HG03097 (cell line): ENCODE results near the gene SPRR2A.
"Not testable (repeated sequence)": the region's sequence is repeated elsewhere in the genome, so short reads cannot be mapped to it uniquely, and the experiment has no call there.

Experiments used
- ATAC-seq: cut with Tn5 transposase; IDR thresholded peaks from one replicate; pipeline ENCODE4 v1.9.1; 2021; ENCODE audit not compliant: unreplicated experiment, low FRiP score

The SPRR2A gene

DNA sequence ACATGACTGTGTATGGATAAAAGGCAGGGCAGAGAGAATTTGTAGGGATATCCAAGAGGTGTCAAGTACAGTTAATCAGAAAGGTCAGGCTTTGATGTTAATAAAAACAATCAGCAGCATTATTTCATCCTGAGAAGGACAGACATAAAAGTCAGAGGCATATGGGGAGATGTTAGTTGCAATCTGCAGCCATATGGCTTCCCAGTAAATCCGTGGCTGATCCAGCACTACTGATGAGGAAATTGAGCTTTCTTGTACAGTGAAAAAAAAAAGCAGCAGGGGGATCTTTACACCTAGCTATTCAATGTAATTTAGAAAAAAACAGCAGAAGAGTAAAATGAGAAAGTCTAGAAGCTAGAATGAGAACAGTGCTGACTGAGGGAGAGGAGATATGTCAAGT, 28.5 kb downstream of the SPRR2A start:
- ATAC-seq, result no peak

- ATAC-seq, result no peak
These were observed 31.5 kb downstream of the SPRR2A start for GRCh38 chr1:153025797-153026196.

DNA sequence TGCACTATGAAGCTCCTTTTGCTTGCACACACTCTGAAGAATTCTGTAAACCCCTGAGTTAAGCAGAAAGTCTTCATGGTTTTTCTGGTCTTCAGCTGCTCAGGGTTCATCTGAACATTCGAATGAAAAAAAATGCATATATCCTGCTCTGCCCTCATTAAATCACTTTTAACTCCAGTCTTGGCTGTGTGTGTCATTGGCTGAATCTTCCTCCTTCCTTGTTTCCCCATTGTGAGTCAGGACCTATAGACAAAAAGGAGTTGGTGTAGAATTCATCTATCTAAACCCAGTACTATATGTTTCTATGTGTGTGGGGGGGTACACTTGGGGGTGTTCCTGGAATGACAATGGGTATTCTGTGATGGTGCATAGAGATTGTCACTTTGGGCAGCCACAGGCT, 32.9 kb downstream of the SPRR2A start:
- ATAC-seq, result no peak

GRCh38 chr1:153023109-153023508, 34.2 kb downstream of the SPRR2A start:
- ATAC-seq, result no peak

DNA sequence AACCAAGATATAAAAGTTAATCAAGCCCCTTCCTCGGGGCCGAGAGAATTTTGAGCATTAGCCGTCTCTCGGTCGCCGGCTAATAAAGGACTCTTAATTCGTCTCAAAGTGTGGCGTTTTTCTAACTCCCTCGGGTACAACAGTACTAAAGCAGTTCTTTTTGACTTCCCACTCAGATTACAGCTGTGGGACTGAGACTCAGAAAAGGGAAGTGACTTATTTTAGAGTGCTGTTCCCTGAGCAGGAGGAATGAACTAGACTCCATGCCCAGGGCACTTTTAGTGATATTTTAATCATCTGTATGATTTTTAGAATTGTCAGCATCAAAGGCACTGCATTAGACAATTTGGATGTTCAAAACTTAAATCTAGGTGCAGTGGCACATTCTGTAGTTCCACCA, 35.0 kb downstream of the SPRR2A start:
- not testable (repeated sequence) for ATAC-seq

- ATAC-seq, result not testable (repeated sequence)
These were observed 35.5 kb downstream of the SPRR2A start for GRCh38 chr1:153021829-153022228.

- ATAC-seq, result not testable (repeated sequence)
These were observed 46.0 kb downstream of the SPRR2A start for GRCh38 chr1:153011235-153011758.
